GM13976 (cell line): ENCODE results near the gene TRIM31.

Experiments
- DNase-seq: peaks from one replicate; pipeline ENCODE4 v3.0.0; 2012; ENCODE audit warnings: low spot score
- CTCF ChIP-seq: IDR thresholded peaks from 2 replicates; pipeline ENCODE4 v1.5.1; 2012; ENCODE audit warnings: borderline replicate concordance, mild to moderate bottlenecking; ENCODE audit not compliant: insufficient read depth; ENCODE audit errors: extremely low read depth, missing control alignments, control extremely low read depth
- in situ Hi-C: fragments of 300-500 bp; cut with MboI; formaldehyde crosslinking; loops from one replicate; pipeline ENCODE4 v1.12.0; 2022; ENCODE audit warnings: low sequenced_read_pairs, mixed read lengths, inconsistent platforms; ENCODE audit not compliant: unreplicated experiment

TRIM31 gene

GRCh38 chr6:30061858-30062458 lies 50.9 kb downstream of the TRIM31 start:
- no peak for TF ChIP-seq CTCF
- peak; percentile 45 for DNase-seq
- in situ Hi-C loops: no loop called here

- DNase-seq: peak; percentile 90
- in situ Hi-C loops: no loop called here
- TF ChIP-seq CTCF: no peak
These were observed 51.6 kb downstream of the TRIM31 start, which contains the start of gene POLR1H for GRCh38 chr6:30061092-30061857. Gene POLR1H (plus strand): TSS chr6:30061265. CDS start chr6:30061525, 260 bp downstream.

GRCh38 chr6:30060606-30061091 lies 52.2 kb downstream of the TRIM31 start:
- in situ Hi-C loops: no loop called here
- no peak for DNase-seq
- no peak for TF ChIP-seq CTCF

GRCh38 chr6:30055513-30055912 lies 57.4 kb downstream of the TRIM31 start:
- no peak for TF ChIP-seq CTCF
- no peak for DNase-seq
- in situ Hi-C loops: no loop called here

- TF ChIP-seq CTCF: no peak
- in situ Hi-C loops: no loop called here
- DNase-seq: no peak
These were observed 59.2 kb downstream of the TRIM31 start for GRCh38 chr6:30053682-30054081.
